Gastroesophageal sphincter (tissue), 4 donors: ENCODE data around the gene UPF1. TPM values are rescaled to one million over a fixed set of nuclear protein-coding genes. Genes with fewer than 3 reads are reported as not detected.

Source experiments
- ATAC-seq: fragments of 150-250 bp; one replicate; pipeline ENCODE4 v1.9.1; 2016; ENCODE audit warnings: mild to moderate bottlenecking, moderate library complexity
- H3K27ac ChIP-seq, 4 donors: fragments of 200-600 bp; sonication (generic) in 3 of 4; 1 replicate in 3 of 4; 2 replicates in 1 of 4; pipeline ENCODE4 v1.5.1; 2016 to 2019
- H3K27me3 ChIP-seq: fragments of 200-600 bp; sonication (generic); one replicate; pipeline ENCODE4 v1.5.1; 2019
- H3K36me3 ChIP-seq, 2 donors: fragments of 200-600 bp; sonication (generic); one replicate each; pipeline ENCODE4 v1.5.1; 2019; ENCODE audit warnings: control low read depth in 1 of 2
- H3K4me1 ChIP-seq, 3 donors: fragments of 200-600 bp; sonication (generic); 1 replicate in 2 of 3; 2 replicates in 1 of 3; pipeline ENCODE4 v1.5.1; 2016 to 2019; ENCODE audit warnings: control low read depth in 2 of 3
- H3K4me3 ChIP-seq, 2 donors: fragments of 200-600 bp; sonication (generic); one replicate each; pipeline ENCODE4 v1.5.1; 2019; ENCODE audit warnings: mild to moderate bottlenecking in 1 of 2, moderate library complexity in 1 of 2
- H3K9me3 ChIP-seq, 3 donors: fragments of 200-600 bp; sonication (generic); one replicate each; pipeline ENCODE4 v1.5.1; 2017 to 2019; ENCODE audit warnings: control low read depth in 2 of 3
- EP300 ChIP-seq: sonication (generic); formaldehyde crosslinking; IDR thresholded peaks from one replicate; pipeline ENCODE4 v1.6.1; 2017; ENCODE audit warnings: antibody characterized with exemption, mild to moderate bottlenecking
- POLR2A ChIP-seq, 2 donors: fragments of 450-650 bp; IDR thresholded peaks; one replicate each; pipeline ENCODE4 v1.6.1; 2017; ENCODE audit warnings: antibody characterized with exemption in 2 of 2, mild to moderate bottlenecking in 2 of 2, moderate library complexity in 1 of 2
- POLR2AphosphoS5 ChIP-seq: sonication (generic); formaldehyde crosslinking; IDR thresholded peaks from one replicate; pipeline ENCODE4 v1.6.1; 2017; ENCODE audit warnings: antibody characterized with exemption
- WGBS, 2 donors: methylation state at CpG; one replicate each; pipeline ENCODE4 v1.1.5; 2018; ENCODE audit warnings: low coverage in 1 of 2; 5-methylcytosine and 5-hydroxymethylcytosine counted together
- total RNA-seq, 4 donors: library from RNA; depleted of rRNA; stranded (reverse); fragments of >200 nt; gene quantifications; one replicate each; pipeline ENCODE4 v1.1.0, GENCODE V29; 2016
- TF ChIP-seq, protein P1 (sequence below), 4 experiments: fragments of 200-600 bp in 2 of 4; fragments of 450-650 bp in 2 of 4; sonication (generic) in 1 of 4; IDR thresholded peaks; one replicate each; pipeline ENCODE4 v1.5.1; 2017 to 2019; ENCODE audit warnings: antibody characterized with exemption in 4 of 4, mild to moderate bottlenecking in 2 of 4, moderate library complexity in 2 of 4

UPF1 gene
- total RNA-seq, 4 donors from 2014 or later, result 53.6 to 92.2 (median 59.9) TPM

DNA sequence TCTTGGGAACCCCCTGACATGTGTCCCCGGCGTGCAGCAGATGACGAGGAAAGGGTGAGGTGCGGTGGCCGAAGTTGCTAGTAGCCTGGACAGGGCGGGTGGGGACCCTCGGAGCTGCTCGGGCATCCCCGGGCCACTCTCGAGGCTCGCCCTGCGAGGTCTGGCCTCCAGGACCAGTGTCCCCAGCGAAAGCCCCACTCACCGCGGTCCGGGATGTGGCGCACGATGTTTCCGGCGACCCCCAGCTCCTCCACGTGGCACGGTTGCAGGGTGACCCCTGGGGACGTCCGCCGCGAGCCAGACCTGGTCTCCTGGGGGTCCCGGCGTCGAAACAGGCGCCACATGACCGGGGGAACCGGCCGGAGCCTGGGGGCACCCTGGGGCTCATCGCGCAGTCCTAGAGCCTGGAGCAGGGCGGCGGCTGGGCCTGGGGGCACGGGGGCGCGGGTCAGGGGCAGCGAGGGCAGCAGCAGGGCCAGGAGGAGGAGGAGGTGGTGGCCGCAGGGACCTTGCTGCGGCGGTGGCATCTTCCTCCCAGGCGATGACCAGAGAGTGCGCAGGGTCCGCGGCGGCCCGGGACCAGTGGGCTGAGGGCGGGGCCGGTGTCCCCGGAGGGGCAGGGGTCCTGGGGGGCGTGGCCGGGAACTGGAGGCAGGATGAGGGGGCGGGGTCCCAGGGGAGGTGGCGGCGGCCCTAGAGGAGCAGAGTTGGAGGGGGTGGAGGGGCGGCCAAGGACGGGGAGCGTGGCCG lies 38.2 kb downstream of the UPF1 start:
- H3K9me3 ChIP-seq, result no peaks in the 10 kb centered on the region
- peaks cover 0 to 37% of the 10 kb centered on the region in 2 donors for H3K36me3 ChIP-seq
- H3K27ac ChIP-seq, result no peak overlapping the region
- WGBS, 2 donors, result 51% methylated on average over 3 of the region's 62 CpGs; no CpG with 5 or more reads in 1 of the 2 donors
- H3K4me3 ChIP-seq, result no peak overlapping the region
- H3K4me1 ChIP-seq, result peaks cover 0 to 39% (median 6%) of the 10 kb centered on the region in 3 donors
- TF ChIP-seq EP300 (no peak), POLR2A (IDR thresholded peaks at IDR 0.05) (no peak), POLR2AphosphoS5 (no peak)
- TF ChIP-seq, protein P1, sequence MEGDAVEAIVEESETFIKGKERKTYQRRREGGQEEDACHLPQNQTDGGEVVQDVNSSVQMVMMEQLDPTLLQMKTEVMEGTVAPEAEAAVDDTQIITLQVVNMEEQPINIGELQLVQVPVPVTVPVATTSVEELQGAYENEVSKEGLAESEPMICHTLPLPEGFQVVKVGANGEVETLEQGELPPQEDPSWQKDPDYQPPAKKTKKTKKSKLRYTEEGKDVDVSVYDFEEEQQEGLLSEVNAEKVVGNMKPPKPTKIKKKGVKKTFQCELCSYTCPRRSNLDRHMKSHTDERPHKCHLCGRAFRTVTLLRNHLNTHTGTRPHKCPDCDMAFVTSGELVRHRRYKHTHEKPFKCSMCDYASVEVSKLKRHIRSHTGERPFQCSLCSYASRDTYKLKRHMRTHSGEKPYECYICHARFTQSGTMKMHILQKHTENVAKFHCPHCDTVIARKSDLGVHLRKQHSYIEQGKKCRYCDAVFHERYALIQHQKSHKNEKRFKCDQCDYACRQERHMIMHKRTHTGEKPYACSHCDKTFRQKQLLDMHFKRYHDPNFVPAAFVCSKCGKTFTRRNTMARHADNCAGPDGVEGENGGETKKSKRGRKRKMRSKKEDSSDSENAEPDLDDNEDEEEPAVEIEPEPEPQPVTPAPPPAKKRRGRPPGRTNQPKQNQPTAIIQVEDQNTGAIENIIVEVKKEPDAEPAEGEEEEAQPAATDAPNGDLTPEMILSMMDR (IDR thresholded peaks at IDR 0.05), result no peak
- no peak for ATAC-seq
- peaks cover 30% of the 10 kb centered on the region for H3K27me3 ChIP-seq

DNA sequence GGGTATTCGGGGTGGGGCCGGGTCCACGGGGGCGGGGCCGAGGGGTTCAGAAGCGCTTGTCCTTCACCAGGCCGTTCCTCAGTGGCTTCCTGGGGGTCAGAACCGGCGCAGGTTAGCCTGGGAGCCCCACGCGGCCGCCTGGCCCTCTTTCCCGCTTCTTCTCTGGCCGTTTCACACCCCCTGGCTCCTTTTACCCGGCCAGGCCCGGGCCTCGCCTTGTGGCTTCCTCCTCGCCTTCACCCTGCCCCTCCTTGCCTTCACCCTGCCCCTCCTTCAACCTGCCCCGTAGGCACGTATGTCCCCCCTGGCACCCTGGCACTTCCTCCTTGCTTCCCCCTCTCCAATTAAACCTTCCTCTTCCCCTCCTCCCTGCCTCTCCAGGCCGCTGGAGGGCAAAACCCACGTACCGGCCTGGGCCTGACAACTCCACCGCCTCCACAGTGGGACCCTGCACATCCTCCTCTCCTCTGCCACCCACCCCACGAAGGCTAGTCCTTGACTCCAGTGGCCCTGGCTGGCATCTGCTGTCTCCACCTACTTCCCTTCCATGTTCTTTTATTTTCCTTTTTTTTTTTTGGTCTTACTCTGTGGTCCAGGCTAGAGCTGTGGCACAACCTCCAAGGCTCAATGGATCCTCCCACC lies 38.9 kb downstream of the UPF1 start:
- Histone ChIP-seq H3K4me3 (no peak overlapping the region), H3K27me3 (peaks cover 30% of the 10 kb centered on the region), H3K27ac (no peak overlapping the region), H3K9me3 (no peaks in the 10 kb centered on the region), H3K36me3 (peaks cover 0 to 30% of the 10 kb centered on the region in 2 donors), H3K4me1 (peaks cover 0 to 39% (median 6%) of the 10 kb centered on the region in 3 donors)
- ATAC-seq, result no peak
- TF ChIP-seq POLR2A (IDR thresholded peaks at IDR 0.05) (no peak), EP300 (no peak)
- TF ChIP-seq, protein P1 (IDR thresholded peaks at IDR 0.05), result no peak
- WGBS, 2 donors, result 57 to 82% methylated on average over 8 to 17 of the region's 25 CpGs

DNA sequence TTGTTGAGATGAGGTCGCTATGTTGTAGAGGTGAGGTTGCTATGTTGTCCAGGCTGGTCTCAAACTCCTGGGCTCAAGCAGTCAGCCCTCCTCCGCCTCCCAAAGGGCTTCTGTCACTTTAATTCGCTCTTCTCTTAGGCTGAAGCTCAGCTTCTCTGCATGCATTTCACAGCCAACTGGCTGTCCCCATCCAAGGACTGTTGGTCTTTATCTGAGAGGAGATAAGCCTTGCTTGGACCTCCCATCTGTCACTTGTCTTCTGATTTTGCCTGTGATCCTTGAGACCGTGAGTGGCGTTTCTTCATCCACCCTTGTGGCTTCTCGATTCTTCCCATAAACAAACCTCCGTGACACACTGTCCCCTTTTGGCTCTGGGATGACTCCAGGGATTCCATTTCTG lies 39.8 kb downstream of the UPF1 start:
- H3K36me3 ChIP-seq, result peaks cover 0 to 21% of the 10 kb centered on the region in 2 donors
- peaks cover 0 to 33% (median 6%) of the 10 kb centered on the region in 3 donors for H3K4me1 ChIP-seq
- no peak for TF ChIP-seq POLR2A (IDR thresholded peaks at IDR 0.05)
- TF ChIP-seq POLR2AphosphoS5, result no peak
- no peak for TF ChIP-seq EP300
- TF ChIP-seq, protein P1 (IDR thresholded peaks at IDR 0.05), result no peak
- WGBS, 2 donors, result 76 to 100% methylated on average over 1 to 7 of the region's 7 CpGs
- no peak for ATAC-seq
- peaks cover 30% of the 10 kb centered on the region for H3K27me3 ChIP-seq
- H3K9me3 ChIP-seq, result peaks cover 0 to 1% (median 0%) of the 10 kb centered on the region in 3 donors
- H3K27ac ChIP-seq, result no peak overlapping the region
- H3K4me3 ChIP-seq, result no peak overlapping the region

DNA sequence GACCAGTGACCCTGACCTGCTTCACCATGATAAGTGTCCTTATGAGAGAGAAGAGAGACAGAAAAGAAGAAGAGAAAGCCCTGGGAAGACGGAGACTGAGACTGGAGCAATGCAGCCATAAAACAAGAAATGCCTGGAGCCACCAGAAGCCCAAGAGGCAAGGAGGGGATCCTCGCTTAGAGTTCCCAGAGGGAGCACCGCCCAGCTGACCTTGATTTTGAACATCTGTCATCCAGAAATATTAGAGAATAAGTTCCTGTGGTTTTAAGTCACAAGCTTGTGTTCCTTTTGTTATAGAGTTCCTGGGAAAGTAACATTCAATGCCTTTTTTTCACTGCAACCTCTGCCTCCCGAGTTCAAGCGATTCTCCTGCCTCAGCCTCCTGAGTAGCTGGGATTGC lies 44.0 kb downstream of the UPF1 start:
- Histone ChIP-seq H3K27me3 (peaks cover 6% of the 10 kb centered on the region), H3K9me3 (peaks cover 0 to 9% (median 0%) of the 10 kb centered on the region in 3 donors), H3K36me3 (peaks cover 0 to 6% of the 10 kb centered on the region in 2 donors), H3K27ac (no peak overlapping the region), H3K4me3 (no peak overlapping the region), H3K4me1 (no peaks in the 10 kb centered on the region)
- ATAC-seq, result no peak
- whole genome bisulfite sequencing, 2 donors, result 83 to 86% methylated on average over 4 to 5 of the region's 5 CpGs
- no peak for TF ChIP-seq EP300
- TF ChIP-seq POLR2AphosphoS5, result no peak
- TF ChIP-seq, protein P1 (IDR thresholded peaks at IDR 0.05), result no peak
- no peak for TF ChIP-seq POLR2A (IDR thresholded peaks at IDR 0.05)
